BE2C (cell line): ENCODE measurements around the gene PCAT7.
"Not testable (repeated sequence)": the region's sequence is repeated elsewhere in the genome, so short reads cannot be mapped to it uniquely, and the experiment has no call there.

Experiments
- DNase-seq: peaks from one replicate; pipeline ENCODE4 v3.0.0-alpha.2; 2020
- H3K27me3 ChIP-seq: fragments of 250-450 bp; sonication (Bioruptor Pico); 2 replicates; pipeline ENCODE4 v1.5.1; 2020; ENCODE audit warnings: mild to moderate bottlenecking
- H3K36me3 ChIP-seq: fragments of 250-450 bp; sonication (Bioruptor Pico); 2 replicates; pipeline ENCODE4 v1.5.1; 2020; ENCODE audit warnings: mild to moderate bottlenecking
- H3K4me1 ChIP-seq: fragments of 250-450 bp; sonication (Bioruptor Pico); 2 replicates; pipeline ENCODE4 v1.5.1; 2020
- H3K4me3 ChIP-seq: 2 replicates; pipeline ENCODE4 v1.5.1; 2011; ENCODE audit warnings: low read depth, low read length
- H3K9me3 ChIP-seq: fragments of 250-450 bp; sonication (Bioruptor Pico); 2 replicates; pipeline ENCODE4 v1.5.1; 2020
- TF ChIP-seq, protein P1 (sequence below): IDR thresholded peaks from 2 replicates; pipeline ENCODE4 v1.5.1; 2012; ENCODE audit warnings: mild to moderate bottlenecking, low read depth, low read length

The PCAT7 gene

DNA sequence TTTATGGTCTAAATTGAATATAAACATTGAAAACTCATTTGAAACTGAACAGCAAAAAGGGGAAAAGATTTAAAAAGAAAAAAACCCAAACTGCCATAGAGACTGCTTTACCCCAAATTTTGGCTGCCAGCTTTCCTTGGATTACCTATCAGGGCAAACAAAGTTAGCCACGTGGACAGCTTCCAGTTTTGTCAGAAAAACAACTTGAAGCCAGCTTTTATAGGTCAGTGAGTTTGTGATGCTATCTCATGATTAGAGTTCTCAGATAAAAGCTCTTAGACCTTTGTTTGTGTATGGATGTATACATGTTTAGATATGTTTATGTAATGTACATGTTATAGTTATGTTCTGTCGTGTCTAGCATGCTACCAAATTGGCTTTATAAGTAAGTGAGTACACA, 22.7 kb downstream of the PCAT7 start:
- no peak for DNase-seq
- Histone ChIP-seq H3K4me1 (no peaks in the 10 kb centered on the region), H3K4me3 (no peak overlapping the region), H3K9me3 (no peaks in the 10 kb centered on the region), H3K27me3 (no peaks in the 10 kb centered on the region), H3K36me3 (no peaks in the 10 kb centered on the region)
- TF ChIP-seq, protein P1, sequence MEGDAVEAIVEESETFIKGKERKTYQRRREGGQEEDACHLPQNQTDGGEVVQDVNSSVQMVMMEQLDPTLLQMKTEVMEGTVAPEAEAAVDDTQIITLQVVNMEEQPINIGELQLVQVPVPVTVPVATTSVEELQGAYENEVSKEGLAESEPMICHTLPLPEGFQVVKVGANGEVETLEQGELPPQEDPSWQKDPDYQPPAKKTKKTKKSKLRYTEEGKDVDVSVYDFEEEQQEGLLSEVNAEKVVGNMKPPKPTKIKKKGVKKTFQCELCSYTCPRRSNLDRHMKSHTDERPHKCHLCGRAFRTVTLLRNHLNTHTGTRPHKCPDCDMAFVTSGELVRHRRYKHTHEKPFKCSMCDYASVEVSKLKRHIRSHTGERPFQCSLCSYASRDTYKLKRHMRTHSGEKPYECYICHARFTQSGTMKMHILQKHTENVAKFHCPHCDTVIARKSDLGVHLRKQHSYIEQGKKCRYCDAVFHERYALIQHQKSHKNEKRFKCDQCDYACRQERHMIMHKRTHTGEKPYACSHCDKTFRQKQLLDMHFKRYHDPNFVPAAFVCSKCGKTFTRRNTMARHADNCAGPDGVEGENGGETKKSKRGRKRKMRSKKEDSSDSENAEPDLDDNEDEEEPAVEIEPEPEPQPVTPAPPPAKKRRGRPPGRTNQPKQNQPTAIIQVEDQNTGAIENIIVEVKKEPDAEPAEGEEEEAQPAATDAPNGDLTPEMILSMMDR, result no peak

DNA sequence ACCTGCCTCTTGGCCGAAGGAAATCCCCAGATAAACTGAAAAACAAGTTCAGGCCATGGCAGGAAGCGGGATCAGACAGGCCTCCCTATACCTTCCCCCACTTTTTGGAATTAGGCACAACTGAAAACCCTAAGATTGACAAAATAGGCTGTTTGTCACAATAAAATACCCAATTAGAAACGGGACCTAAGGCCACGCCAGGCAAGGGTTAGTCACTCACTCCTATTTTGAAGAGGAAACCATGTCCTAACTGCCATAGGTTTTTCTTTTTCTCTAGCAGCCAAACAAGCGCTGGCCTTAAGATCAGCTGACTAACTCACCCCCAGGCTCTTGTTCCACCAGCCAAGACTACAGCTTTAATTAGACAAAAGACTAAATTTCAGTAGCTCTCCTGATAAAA, 26.8 kb downstream of the PCAT7 start:
- H3K9me3 ChIP-seq, result no peaks in the 10 kb centered on the region
- TF ChIP-seq, protein P1, result no peak
- H3K4me1 ChIP-seq, result no peaks in the 10 kb centered on the region
- no peak overlapping the region for H3K4me3 ChIP-seq
- no peaks in the 10 kb centered on the region for H3K36me3 ChIP-seq
- DNase-seq, result no peak
- H3K27me3 ChIP-seq, result no peaks in the 10 kb centered on the region

DNA sequence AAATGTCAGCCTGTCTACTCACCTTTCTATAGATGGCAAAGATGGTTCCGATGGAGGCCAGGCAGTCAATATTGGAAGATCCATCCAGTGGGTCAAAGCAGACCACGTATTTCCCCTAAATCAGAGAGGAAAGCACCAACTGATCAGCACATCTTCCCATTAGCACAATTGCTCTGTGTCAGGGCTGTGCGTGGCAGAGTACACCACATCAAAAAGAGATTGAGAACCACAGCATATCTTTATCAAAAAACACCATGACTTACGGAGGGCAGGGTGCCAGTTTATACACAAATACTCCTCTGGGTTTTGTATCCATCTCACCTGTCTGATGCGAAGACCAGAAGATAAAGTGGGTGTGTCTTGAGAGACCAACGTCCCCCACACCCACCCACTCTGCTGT, 29.7 kb downstream of the PCAT7 start:
- no peaks in the 10 kb centered on the region for H3K27me3 ChIP-seq
- no peaks in the 10 kb centered on the region for H3K36me3 ChIP-seq
- H3K4me3 ChIP-seq, result no peak overlapping the region
- DNase-seq, result no peak
- TF ChIP-seq, protein P1, result no peak
- no peaks in the 10 kb centered on the region for H3K9me3 ChIP-seq
- no peaks in the 10 kb centered on the region for H3K4me1 ChIP-seq

DNA sequence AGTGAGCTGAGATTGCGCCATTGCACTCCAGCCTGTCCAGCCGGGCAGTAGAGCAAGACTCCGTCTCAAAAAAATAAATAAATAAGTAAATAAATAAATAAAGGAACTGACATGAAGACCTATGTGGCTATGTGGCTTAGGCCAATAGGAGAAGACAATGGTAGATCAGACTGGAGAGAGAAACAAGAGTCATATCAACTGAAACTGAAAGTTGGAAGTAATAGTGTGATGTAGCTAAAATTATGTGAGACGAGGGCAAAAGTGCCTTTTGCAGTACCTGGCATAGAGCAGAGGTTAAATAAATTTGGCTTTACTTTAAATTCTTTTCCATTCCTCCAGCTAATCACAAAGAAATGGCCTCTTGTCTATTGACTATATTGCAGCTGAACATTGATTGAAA, 31.4 kb downstream of the PCAT7 start:
- Histone ChIP-seq H3K4me1 (no peaks in the 10 kb centered on the region), H3K36me3 (no peaks in the 10 kb centered on the region)

DNA sequence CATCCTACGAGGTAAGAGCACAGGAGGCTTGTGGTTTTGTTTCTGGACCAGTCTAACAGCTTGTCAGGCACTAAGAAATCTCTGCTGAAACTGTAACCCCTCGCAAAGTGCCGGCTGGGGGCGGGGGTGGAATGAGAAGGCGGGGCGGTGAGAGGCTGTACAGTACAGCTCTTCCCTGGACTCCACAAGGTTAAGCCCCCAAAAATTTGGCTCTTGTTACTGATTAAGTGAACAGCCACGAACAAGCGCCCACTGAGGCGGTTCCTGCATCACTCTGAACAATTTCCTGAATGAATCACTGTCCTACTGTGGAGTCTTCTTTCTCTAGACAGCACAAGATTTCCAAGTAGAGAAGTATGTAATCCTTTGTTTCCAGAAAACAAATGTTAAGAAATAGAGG, 31.9 kb downstream of the PCAT7 start:
- H3K36me3 ChIP-seq, result no peaks in the 10 kb centered on the region
- no peak overlapping the region for H3K4me3 ChIP-seq
- no peaks in the 10 kb centered on the region for H3K27me3 ChIP-seq
- DNase-seq, result no peak
- TF ChIP-seq, protein P1, result no peak
- H3K9me3 ChIP-seq, result no peaks in the 10 kb centered on the region
- H3K4me1 ChIP-seq, result no peaks in the 10 kb centered on the region

More for the DNA sequence above, 31.4 kb downstream of the PCAT7 start:
- no peaks in the 10 kb centered on the region for H3K27me3 ChIP-seq
- H3K9me3 ChIP-seq, result no peaks in the 10 kb centered on the region
- no peak for DNase-seq
- no peak overlapping the region for H3K4me3 ChIP-seq
- TF ChIP-seq, protein P1, result no peak

DNA sequence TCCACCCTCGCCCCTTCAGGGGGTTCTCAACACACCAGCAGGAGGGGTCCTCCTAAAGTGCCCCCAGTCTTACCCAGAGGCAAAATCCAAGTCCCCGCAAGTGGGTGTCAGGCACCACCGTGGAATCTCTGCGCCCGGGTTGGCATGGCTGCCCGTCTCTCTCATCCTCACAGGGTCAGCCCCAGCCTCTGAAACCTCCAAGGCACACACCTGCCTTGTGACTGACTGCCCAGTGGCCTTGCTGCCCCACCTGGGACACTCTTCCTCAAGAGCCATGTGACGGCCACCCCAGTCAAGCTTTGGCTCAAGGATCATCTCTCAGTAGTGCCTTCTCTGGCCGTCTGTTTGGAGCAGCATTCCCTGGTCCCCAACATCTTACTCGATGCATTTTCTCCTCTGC, 33.8 kb downstream of the PCAT7 start:
- no peaks in the 10 kb centered on the region for H3K36me3 ChIP-seq
- no peak overlapping the region for H3K4me3 ChIP-seq
- no peaks in the 10 kb centered on the region for H3K27me3 ChIP-seq
- TF ChIP-seq, protein P1, result no peak
- no peaks in the 10 kb centered on the region for H3K9me3 ChIP-seq
- H3K4me1 ChIP-seq, result no peaks in the 10 kb centered on the region
- DNase-seq, result no peak

DNA sequence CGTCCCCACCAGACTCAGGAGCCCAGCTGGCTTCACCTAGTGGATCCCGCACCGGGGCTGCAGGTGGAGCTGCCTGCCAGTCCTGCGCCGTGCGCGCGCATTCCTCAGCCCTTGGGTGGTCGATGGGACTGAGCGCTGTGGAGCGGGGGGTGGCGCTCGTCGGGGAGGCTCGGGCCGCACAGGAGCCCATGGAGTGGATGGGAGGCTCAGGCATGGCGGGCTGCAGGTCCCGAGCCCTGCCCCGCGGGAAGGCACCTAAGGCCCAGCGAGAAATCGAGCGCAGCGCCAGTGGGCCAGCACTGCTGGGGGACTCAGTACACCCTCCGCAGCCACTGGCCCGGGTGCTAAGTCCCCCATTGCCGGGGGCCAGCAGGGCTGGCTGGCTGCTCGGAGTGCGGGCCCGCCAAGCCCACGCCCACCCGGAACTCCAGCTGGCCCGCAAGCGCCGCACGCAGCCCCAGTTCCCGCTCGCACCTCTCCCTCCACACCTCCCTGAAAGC, 36.2 kb downstream of the PCAT7 start:
- not testable (repeated sequence) for H3K27me3 ChIP-seq, H3K4me3 ChIP-seq, DNase-seq, H3K36me3 ChIP-seq, H3K9me3 ChIP-seq, H3K4me1 ChIP-seq
